GM19455 (cell line): ENCODE results near the gene ABHD16B.
"Not testable (repeated sequence)": the region's sequence is repeated elsewhere in the genome, so short reads cannot be mapped to it uniquely, and the experiment has no call there.

Source experiments
- ATAC-seq: cut with Tn5 transposase; IDR thresholded peaks from one replicate; pipeline ENCODE4 v1.9.1; 2021; ENCODE audit not compliant: unreplicated experiment

Gene ABHD16B

GRCh38 chr20:63877755-63878470, 16.6 kb downstream of the ABHD16B start:
- no peak for ATAC-seq

- no peak for ATAC-seq
Observed at GRCh38 chr20:63878899-63879663, 17.8 kb downstream of the ABHD16B start.

- ATAC-seq = not testable (repeated sequence)
Observed at GRCh38 chr20:63880901-63881300, 19.6 kb downstream of the ABHD16B start.

GRCh38 chr20:63881451-63882226, 20.3 kb downstream of the ABHD16B start:
- no peak for ATAC-seq

GRCh38 chr20:63882257-63883200, 21.2 kb downstream of the ABHD16B start:
- ATAC-seq = no peak

GRCh38 chr20:63883201-63883593, 21.9 kb downstream of the ABHD16B start:
- ATAC-seq = no peak

GRCh38 chr20:63884506-63885263, 23.4 kb downstream of the ABHD16B start:
- ATAC-seq = no peak

GRCh38 chr20:63885264-63886053, 24.2 kb downstream of the ABHD16B start:
- ATAC-seq = no peak

GRCh38 chr20:63886054-63886419, 24.7 kb downstream of the ABHD16B start:
- ATAC-seq = no peak

GRCh38 chr20:63886921-63887320, 25.6 kb downstream of the ABHD16B start:
- ATAC-seq = no peak

- ATAC-seq = no peak
Observed at GRCh38 chr20:63889241-63890200, 28.2 kb downstream of the ABHD16B start.

GRCh38 chr20:63890201-63890576, 28.9 kb downstream of the ABHD16B start:
- no peak for ATAC-seq

- no peak for ATAC-seq
Observed at GRCh38 chr20:63890616-63891015, 29.3 kb downstream of the ABHD16B start.

GRCh38 chr20:63891061-63892002, 30.0 kb downstream of the ABHD16B start:
- no peak for ATAC-seq

GRCh38 chr20:63892402-63892801, 31.1 kb downstream of the ABHD16B start:
- no peak for ATAC-seq

- ATAC-seq = no peak
Observed at GRCh38 chr20:63893999-63894357, 32.7 kb downstream of the ABHD16B start.
